Peyer's patch (tissue), 4 donors: ENCODE results near the gene ITK.

Source experiments
- POLR2A ChIP-seq, 2 donors: fragments of 450-650 bp; IDR thresholded peaks; one replicate each; pipeline ENCODE4 v1.5.1; 2017; ENCODE audit warnings: antibody characterized with exemption in 2 of 2, mild to moderate bottlenecking in 2 of 2, moderate library complexity in 2 of 2
- TF ChIP-seq, protein P1 (sequence below), 6 experiments: fragments of 450-650 bp in 4 of 6; fragments of 200-600 bp in 2 of 6; sonication (generic) in 1 of 6; IDR thresholded peaks; one replicate each; pipeline ENCODE4 v1.5.1; 2017 to 2019; ENCODE audit warnings: antibody characterized with exemption in 6 of 6, mild to moderate bottlenecking in 3 of 6, moderate library complexity in 1 of 6

DNA sequence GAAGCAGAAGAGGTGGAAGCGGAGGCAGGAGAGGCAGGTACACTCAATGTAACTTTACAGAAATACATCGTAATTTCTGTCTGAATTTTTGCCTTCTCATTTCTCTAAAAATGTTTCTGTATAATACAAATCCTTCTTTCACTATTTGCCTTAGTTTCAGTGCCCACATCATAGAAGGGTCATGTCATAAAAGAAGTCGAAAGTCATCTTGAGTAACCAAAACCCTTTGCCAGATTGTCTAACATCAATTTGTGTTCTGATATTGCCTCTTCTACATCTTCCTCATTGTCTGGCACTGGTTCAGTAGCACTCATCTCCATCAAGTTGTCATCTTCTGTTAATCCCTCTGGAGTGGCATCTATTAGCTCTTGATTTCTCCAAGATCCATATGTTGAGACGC, 79.1 kb downstream of the ITK start:
- TF ChIP-seq, protein P1, sequence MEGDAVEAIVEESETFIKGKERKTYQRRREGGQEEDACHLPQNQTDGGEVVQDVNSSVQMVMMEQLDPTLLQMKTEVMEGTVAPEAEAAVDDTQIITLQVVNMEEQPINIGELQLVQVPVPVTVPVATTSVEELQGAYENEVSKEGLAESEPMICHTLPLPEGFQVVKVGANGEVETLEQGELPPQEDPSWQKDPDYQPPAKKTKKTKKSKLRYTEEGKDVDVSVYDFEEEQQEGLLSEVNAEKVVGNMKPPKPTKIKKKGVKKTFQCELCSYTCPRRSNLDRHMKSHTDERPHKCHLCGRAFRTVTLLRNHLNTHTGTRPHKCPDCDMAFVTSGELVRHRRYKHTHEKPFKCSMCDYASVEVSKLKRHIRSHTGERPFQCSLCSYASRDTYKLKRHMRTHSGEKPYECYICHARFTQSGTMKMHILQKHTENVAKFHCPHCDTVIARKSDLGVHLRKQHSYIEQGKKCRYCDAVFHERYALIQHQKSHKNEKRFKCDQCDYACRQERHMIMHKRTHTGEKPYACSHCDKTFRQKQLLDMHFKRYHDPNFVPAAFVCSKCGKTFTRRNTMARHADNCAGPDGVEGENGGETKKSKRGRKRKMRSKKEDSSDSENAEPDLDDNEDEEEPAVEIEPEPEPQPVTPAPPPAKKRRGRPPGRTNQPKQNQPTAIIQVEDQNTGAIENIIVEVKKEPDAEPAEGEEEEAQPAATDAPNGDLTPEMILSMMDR (IDR thresholded peaks at IDR 0.05), result no peak
- no peak for TF ChIP-seq POLR2A (IDR thresholded peaks at IDR 0.05)
